ENCODE results near the gene ZNF579. TPM values are rescaled to one million over a fixed set of nuclear protein-coding genes. Genes with fewer than 3 reads are reported as not detected.

Gene ZNF579
- total and polyA plus RNA-seq, 10 of the 15 experiments (the other 5 are each of a cell fraction or from before 2014, with no cell fraction given) = 0.11 to 11.7 (median 1.5) TPM

- peak; percentile 44; the same call in 1 of the 2 replicates for TF ChIP-seq RELB (IDR thresholded peaks at IDR 0.05; ENCODE audit: low read depth)
- TF ChIP-seq LARP7 (IDR thresholded peaks at IDR 0.05) = no peak
- TF ChIP-seq HDGF (IDR thresholded peaks at IDR 0.05) = no peak
- TF ChIP-seq STAT3 (IDR thresholded peaks at IDR 0.05; ENCODE audit: low read depth, low read length) = no peak
- no peak for TF ChIP-seq JUND (IDR thresholded peaks at IDR 0.05; ENCODE audit: low read depth, low read length)
- no peak for TF ChIP-seq ELK1 (IDR thresholded peaks at IDR 0.05; ENCODE audit: low read depth, low read length)
- TF ChIP-seq ZBTB40 (IDR thresholded peaks at IDR 0.05; ENCODE audit: borderline replicate concordance) = no peak
- TF ChIP-seq FOXK2 (IDR thresholded peaks at IDR 0.05) = no peak
- no peak for TF ChIP-seq MEF2A (IDR thresholded peaks at IDR 0.05; ENCODE audit: insufficient read depth, low read depth, low read length)
- TF ChIP-seq MTA2 (IDR thresholded peaks at IDR 0.05; ENCODE audit: low read depth) = 0 out of 2 replicates have a peak, but pooled peaks have one; percentile 36
- no peak for TF ChIP-seq TBL1XR1 (IDR thresholded peaks at IDR 0.05; ENCODE audit: low read depth, low read length)
- no peak for TF ChIP-seq POLR2AphosphoS5 (IDR thresholded peaks at IDR 0.05; ENCODE audit: low read length)
- no peak for TF ChIP-seq ZZZ3 (IDR thresholded peaks at IDR 0.05; ENCODE audit: control insufficient read depth, insufficient read length, low read depth)
- no peak for TF ChIP-seq SMAD1 (IDR thresholded peaks at IDR 0.05; ENCODE audit: low read depth, partially characterized antibody)
- TF ChIP-seq E4F1 (IDR thresholded peaks at IDR 0.05; ENCODE audit: borderline replicate concordance, partially characterized antibody) = no peak
- TF ChIP-seq IRF4 (IDR thresholded peaks at IDR 0.05; ENCODE audit: low read depth, low read length) = no peak
- TF ChIP-seq BHLHE40 (IDR thresholded peaks at IDR 0.05; ENCODE audit: borderline replicate concordance in 1 of 2, low read depth in 2 of 2, low read length in 1 of 2) = peak in 1 of 2 experiments; percentile 17; a peak in 1 of 4 replicates
- peak; percentile 54; the same call in 1 of the 2 replicates for TF ChIP-seq CBFB (IDR thresholded peaks at IDR 0.05; ENCODE audit: low read depth)
- TF ChIP-seq ZNF217 (IDR thresholded peaks at IDR 0.05) = no peak
- TF ChIP-seq NRF1 (conservative IDR thresholded peaks at IDR 0.05; ENCODE audit: low read depth, low read length) = no peak
Measured at GRCh38 chr19:55626350-55626749, 45.7 kb upstream of the ZNF579 start (continued).
